GM12891 (cell line): ENCODE results near the gene QPCTL.

Experiments
- POLR2A ChIP-seq: IDR thresholded peaks from 2 replicates; pipeline ENCODE4 v1.6.1; 2011; ENCODE audit warnings: low read depth, low read length, control low read depth
- POLR2AphosphoS5 ChIP-seq: IDR thresholded peaks from 2 replicates; pipeline ENCODE4 v1.6.1; 2011; ENCODE audit warnings: low read depth, low read length, control low read depth
- POU2F2 ChIP-seq: IDR thresholded peaks from 2 replicates; pipeline ENCODE4 v1.6.1; 2011; ENCODE audit warnings: low read depth, mild to moderate bottlenecking, control low read depth, low read length, moderate library complexity
- TAF1 ChIP-seq: IDR thresholded peaks from 2 replicates; pipeline ENCODE4 v1.6.1; 2011; ENCODE audit warnings: low read depth, low read length, control low read depth

GRCh38 chr19:45745606-45746005 lies 53.1 kb downstream of the QPCTL start:
- TF ChIP-seq TAF1 (no peak), POLR2A (no peak), POLR2AphosphoS5 (no peak), POU2F2 (no peak)
